WERI-Rb-1 (cell line): ENCODE results near the gene ZFYVE28.

Source experiments
- DNase-seq: peaks from one replicate; pipeline ENCODE4 v3.0.0-alpha.2; 2020
- H3K27ac ChIP-seq: fragments of 250-450 bp; sonication (Bioruptor Pico); 2 replicates; pipeline ENCODE4 v1.5.1; 2020; ENCODE audit warnings: mild to moderate bottlenecking, moderate library complexity
- H3K27me3 ChIP-seq: fragments of 250-450 bp; sonication (Bioruptor Pico); 2 replicates; pipeline ENCODE4 v1.5.1; 2021; ENCODE audit warnings: mild to moderate bottlenecking, low read depth, moderate library complexity; ENCODE audit not compliant: insufficient read depth, severe bottlenecking
- H3K36me3 ChIP-seq: fragments of 250-450 bp; sonication (Bioruptor Pico); 2 replicates; pipeline ENCODE4 v1.5.1; 2020; ENCODE audit warnings: mild to moderate bottlenecking, moderate library complexity
- H3K4me3 ChIP-seq: 2 replicates; pipeline ENCODE4 v1.5.1; 2011; ENCODE audit warnings: low read depth, mild to moderate bottlenecking, control low read depth, low read length
- H3K9me3 ChIP-seq: fragments of 250-450 bp; sonication (Bioruptor Pico); 2 replicates; pipeline ENCODE4 v1.5.1; 2021; ENCODE audit warnings: mild to moderate bottlenecking, moderate library complexity; ENCODE audit not compliant: severe bottlenecking
- TF ChIP-seq, protein P1 (sequence below): IDR thresholded peaks from 2 replicates; pipeline ENCODE4 v1.5.1; 2011; ENCODE audit warnings: low read depth, mild to moderate bottlenecking, control low read depth, inconsistent platforms, low read length

Gene ZFYVE28

DNA sequence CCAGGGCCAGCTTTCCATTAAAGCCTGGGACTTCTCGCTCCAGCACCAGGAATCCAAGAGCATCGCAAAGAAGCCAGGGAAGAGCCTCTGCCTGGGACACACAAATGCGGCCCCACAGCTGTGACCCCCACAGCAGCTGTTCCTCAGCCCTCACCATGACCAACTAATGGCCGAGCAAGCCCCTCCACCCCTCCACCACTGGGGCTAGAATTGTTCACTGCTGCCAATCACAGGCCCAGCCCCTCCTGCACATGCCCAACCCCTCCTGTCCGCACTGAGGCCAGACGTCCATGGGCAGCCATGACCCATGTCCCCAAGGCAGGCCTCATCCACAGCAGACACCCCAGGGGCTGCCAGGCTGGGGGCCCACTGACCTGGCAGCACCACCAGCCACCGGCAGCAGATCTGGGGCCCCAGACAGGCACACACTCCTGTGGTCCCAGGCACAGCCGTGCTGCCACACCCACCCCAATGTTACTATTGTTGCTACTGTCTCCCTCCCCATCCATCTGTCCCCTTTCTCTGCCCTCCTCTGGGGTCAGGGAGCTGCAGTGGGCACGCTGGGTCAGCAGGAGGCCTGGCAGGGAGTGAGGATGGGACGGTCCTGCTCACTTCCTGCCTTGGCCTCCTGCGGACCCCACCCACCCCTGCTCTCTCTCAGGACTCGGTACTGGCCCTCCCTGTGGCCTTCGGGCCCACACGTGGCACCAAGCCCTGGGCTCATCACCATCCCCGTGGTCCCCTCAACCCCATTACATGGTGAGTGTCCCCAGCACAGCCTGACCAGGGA is 56.0 kb downstream of the ZFYVE28 start:
- peak; percentile 11 for DNase-seq
- H3K27ac ChIP-seq, result peak overlapping the region; percentile 57
- H3K4me3 ChIP-seq, result no peak overlapping the region
- H3K36me3 ChIP-seq, result no peaks in the 10 kb centered on the region
- no peaks in the 10 kb centered on the region for H3K27me3 ChIP-seq
- no peaks in the 10 kb centered on the region for H3K9me3 ChIP-seq
- TF ChIP-seq, protein P1, sequence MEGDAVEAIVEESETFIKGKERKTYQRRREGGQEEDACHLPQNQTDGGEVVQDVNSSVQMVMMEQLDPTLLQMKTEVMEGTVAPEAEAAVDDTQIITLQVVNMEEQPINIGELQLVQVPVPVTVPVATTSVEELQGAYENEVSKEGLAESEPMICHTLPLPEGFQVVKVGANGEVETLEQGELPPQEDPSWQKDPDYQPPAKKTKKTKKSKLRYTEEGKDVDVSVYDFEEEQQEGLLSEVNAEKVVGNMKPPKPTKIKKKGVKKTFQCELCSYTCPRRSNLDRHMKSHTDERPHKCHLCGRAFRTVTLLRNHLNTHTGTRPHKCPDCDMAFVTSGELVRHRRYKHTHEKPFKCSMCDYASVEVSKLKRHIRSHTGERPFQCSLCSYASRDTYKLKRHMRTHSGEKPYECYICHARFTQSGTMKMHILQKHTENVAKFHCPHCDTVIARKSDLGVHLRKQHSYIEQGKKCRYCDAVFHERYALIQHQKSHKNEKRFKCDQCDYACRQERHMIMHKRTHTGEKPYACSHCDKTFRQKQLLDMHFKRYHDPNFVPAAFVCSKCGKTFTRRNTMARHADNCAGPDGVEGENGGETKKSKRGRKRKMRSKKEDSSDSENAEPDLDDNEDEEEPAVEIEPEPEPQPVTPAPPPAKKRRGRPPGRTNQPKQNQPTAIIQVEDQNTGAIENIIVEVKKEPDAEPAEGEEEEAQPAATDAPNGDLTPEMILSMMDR, result no peak

DNA sequence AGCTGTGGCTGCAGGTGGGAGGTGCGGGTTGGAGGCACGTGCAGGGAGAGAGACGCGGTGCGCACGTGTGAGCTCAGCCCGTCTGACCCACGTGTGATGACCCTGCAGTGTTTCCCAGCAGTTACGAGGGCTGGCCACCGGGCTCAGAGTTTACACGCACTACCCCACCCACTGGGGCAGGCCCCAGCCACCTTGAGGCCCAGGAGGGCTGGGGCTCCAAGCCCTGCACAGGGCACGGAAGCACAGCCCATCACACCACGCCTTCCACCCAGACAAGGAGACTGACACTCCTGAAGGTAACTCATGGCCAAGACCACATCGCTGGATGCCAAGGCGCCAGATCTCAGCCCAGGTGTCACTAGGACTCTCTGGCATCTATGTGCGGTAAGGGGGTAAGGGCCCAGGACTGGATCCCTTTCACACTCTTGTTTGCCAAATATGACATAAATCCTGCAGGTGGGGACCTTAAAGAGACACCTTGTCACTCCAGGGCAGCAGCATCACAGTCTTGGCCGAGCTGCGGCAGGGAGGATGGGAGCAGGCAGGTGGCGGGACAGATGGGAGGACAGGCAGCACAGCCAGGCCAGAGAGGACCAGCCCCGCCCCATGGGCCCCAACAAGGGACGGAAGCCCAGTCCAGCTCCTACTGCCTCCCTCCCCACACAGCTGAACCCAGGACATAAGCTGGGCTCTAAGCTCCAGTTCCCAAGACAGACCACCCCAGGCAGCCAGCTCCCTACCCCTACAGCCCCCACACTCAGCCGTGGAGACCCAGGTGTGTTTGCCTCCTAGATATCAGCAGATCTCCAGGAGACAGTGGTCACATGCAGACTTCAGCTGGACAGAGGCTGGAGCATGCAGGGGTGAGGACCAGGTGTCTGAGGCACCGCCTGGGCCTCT is 56.8 kb downstream of the ZFYVE28 start:
- H3K36me3 ChIP-seq, result no peaks in the 10 kb centered on the region
- no peak overlapping the region for H3K4me3 ChIP-seq
- no peaks in the 10 kb centered on the region for H3K9me3 ChIP-seq
- H3K27me3 ChIP-seq, result no peaks in the 10 kb centered on the region
- DNase-seq, result peak; percentile 81
- TF ChIP-seq, protein P1, result no peak
- H3K27ac ChIP-seq, result peak overlapping the region; percentile 57

DNA sequence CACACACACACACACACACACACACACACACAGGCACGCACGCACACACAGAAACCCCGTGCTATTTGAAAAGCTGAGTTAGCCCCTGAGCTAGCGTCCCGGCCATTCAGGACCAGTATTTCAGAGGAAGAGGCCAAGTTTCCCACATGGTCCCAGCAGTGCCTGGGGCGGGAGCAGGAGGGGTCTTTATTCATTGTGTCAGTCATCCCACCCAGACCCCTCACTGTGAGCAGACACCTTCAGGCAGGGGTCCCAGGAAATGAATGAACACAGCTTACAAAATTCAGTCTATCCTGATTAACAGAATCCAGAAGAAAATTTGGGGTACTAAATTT is 58.1 kb downstream of the ZFYVE28 start:
- DNase-seq, result no peak
- H3K27me3 ChIP-seq, result no peaks in the 10 kb centered on the region
- no peaks in the 10 kb centered on the region for H3K9me3 ChIP-seq
- no peak overlapping the region for H3K4me3 ChIP-seq
- TF ChIP-seq, protein P1, result no peak
- no peaks in the 10 kb centered on the region for H3K36me3 ChIP-seq
- H3K27ac ChIP-seq, result no peak overlapping the region; the same call in 1 of the 2 replicates

DNA sequence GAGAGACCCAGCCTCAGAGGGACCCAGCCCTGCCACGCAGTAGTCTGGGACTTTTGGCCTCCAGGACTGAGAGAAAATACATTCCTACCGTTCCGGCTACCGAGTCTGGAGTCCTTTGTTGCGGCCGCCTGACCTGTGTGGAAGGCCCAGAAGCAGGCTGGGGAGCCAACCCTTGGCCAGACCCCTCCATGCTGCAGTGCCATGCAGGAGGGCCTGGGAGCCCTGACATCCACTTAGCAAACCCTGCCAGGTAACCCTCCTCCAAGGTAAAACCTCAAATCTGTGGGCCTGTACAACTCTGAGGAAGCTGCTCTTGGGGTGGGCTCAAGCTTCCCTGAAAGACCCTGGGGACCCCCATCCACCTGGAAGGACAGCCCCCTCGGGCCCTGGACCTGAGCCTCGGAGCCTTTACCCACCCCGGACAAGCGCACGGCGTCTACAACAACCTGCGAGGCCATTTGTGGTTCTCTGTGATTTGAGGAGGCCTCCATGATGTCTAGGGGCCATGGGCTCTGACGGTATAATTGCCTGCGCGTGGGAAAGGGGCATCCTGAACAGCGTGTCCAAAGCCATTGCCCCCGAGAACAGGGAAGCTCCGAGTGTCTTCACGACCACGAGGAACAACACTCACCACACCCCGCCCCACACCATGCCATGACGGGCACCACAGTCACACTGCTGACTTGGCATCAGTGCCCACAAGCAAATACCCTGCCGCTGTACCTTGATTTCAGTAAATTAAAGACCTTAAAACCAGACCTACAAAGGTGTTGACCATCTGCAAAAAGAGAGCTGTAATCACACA is 58.7 kb downstream of the ZFYVE28 start:
- no peak overlapping the region for H3K27ac ChIP-seq
- H3K27me3 ChIP-seq, result no peaks in the 10 kb centered on the region
- H3K9me3 ChIP-seq, result no peaks in the 10 kb centered on the region
- TF ChIP-seq, protein P1, result no peak
- H3K36me3 ChIP-seq, result no peaks in the 10 kb centered on the region
- no peak for DNase-seq
- H3K4me3 ChIP-seq, result no peak overlapping the region

DNA sequence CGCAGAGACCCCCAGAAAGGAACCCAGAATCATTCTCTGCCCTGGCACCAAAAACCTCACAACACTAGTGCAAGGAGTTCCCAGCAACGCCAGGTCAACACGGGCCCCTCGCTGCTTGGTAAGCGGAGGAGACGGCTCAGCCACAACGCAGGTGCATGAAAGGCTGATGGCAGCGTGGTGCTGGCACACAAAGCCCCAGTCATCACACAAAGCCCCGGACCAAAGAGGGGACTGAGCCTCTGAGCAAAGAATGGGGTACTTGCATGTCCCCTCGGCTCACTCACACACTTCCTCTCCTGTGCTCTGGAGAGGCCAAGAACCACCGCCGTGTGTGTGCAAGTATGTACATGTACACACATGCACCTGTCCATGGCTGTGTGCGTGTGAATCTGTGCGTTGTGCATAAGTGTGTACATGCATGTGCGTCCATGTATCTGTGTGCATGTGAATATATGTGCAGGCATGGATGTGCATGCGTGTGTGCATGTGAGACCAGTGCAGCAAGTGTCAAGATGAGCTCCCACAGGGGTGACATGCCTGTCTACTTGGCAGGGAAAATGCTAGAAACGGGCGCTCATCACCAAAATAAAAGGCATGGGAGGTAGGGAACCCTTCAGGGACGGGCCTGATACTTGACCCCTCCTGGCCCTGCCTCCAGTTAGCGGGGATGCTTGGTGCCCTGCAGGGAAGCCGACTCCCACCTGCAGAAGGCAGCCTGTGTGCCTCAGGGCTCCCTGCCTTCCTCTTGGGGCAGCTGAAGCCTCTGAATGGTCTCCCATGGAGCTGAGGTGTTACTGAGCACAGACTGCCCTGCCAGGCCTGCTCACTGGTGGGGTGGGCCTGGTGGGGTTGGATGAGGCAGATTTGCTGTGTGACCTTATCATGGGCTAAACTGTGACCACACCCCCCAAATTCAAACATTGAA is 60.4 kb downstream of the ZFYVE28 start:
- peak; percentile 6 for DNase-seq
- Histone ChIP-seq H3K4me3 (no peak overlapping the region), H3K27ac (no peak overlapping the region), H3K9me3 (no peaks in the 10 kb centered on the region), H3K36me3 (no peaks in the 10 kb centered on the region), H3K27me3 (no peaks in the 10 kb centered on the region)
- TF ChIP-seq, protein P1, result no peak
